ENCODE measurements around the gene ZNF25.
"Not testable (repeated sequence)": the region's sequence is repeated elsewhere in the genome, so short reads cannot be mapped to it uniquely, and the experiment has no call there.

The ZNF25 gene

DNA sequence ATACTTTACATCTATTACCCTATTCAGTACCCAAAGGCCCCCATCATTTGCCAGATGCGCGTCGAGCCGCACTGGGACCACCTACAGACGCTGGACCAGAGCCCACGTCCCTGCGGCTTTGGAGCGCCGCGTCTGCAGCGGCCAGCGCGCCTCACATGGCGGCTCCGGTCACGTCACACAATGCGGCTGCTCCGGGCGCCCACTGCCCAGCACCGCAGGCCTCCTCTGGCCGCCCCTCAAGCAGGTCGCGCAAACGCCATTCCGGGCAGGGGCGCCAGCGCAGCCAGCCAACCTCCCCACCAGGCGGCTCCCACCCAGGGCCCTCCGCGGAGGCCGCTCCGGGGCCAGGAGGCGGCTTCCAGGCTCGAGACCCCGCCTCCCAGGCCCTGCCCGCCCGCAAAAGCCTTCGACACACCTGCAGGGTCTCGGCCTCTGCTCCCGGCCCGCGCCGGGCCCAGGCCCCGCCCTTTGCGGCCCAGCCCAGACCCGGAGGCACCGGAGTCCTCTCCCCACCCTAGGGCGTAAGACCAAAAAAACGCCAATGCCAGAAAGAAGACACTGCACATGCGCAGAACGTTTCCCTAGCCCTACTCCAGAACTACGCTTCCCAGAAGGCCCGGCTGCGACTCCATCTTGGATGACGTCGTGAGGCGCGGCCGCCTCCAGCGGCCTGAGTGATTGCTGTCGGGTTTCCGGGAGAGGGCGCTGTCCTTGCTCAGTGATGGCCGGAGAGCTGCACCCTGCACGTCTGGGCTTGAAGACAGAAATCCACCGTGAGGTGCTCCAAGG is at the start of gene ZNF25:
TSS of gene ZNF25 (minus strand) at position 557 of the 789 bp plus-strand sequence. CDS start 4,925 bp downstream, outside the sequence.
- peak; percentile 98 for DNase-seq (ENCODE audit: low spot score)

DNA sequence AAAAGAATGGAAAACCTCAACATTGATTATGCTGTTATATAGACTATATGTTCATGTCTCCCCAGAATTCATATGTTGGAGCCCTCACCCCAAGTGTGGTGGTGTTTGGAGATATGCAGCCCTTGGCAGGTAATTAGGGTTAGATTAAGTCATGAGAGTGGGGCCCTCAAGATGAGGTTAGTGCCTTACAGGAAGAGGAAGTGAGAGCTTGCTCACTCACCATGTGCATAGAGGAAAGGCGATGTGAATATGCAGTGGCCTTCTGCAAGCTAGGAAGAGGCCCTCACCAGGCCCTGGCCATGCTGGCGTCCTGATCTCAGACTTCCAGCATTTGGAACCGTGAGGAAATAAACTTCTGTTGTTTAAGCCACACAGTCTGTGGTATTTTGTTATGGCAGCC is 48.8 kb upstream of the ZNF25 start:
- no peak for DNase-seq (ENCODE audit: low spot score)

DNA sequence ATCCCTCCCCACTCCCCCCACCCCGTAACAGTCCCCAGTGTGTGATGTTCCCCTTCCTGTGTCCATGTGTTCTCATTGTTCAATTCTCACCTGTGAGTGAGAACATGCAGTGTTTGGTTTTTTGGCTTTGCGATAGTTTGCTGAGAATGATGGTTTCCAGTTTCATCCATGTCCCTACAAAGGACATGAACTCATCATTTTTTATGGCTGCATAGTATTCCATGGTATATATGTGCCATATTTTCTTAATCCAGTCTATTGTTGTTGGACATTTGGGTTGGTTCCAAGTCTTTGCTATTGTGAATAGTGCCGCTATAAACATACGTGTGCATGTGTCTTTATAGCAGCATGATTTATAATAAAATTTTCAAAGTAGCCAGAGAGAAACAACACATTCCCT is 42.7 kb upstream of the ZNF25 start:
- not testable (repeated sequence) for DNase-seq (ENCODE audit: low spot score)

DNA sequence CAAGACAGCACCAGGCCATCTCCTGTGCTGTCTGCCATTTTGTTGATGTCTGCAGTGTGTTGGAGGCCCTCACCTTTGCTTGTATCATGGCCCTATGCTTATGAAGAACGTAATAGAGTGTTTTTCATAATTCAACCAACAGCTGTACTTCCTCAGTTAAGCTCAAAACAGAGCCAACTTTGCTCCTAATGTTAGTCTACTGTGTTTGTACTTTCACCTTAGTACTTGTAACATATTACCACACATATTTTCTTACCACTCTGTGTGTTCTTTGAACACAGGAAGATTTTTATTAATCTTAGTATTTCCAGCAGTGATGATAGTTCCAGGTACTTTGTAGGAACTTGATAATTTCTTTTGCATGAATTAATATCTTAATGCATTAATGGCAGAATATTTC is 39.9 kb upstream of the ZNF25 start:
- DNase-seq (ENCODE audit: low spot score), result no peak

DNA sequence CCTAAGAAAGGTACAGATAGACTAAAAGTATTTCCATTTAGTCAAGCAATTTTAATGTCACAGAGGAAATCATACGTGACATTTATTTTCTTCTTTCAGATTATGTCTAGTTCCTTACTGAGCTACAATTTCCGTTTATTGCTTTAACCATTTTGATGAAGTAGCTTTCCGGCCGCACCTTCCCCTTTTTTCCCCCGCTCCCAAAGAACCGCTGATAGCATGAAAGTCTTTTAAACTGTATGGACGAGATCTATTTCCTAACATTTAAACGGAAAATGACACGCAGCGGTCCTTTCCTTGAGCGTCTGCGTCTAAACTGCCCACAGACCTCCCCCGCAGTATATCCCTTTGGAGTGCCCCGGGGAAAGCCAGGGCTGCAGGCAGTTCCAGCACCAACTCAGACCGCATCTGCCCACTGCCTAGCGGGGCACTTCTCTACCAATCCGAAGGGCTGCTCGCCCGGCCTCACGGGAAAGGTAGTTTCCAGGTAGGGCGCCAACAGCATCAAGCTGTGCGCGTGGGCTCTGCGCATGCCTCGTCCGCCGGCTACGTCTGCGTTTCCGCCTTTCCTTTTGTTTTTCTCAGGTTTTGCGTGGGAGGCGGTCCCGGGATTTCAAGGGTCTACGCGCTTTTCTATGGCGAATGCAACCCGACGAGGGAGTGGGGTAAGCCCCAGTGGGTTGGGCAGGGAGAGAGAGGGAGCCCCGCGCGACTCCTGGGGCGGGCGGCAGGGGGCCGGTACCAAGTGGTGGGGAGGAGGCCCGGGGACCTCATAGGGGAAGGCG is 33.9 kb upstream of the ZNF25 start, which contains the start of gene ZNF33A:
TSS of gene ZNF33A (plus strand) at position 557 of the 785 bp plus-strand sequence. CDS start 1,667 bp downstream, outside the sequence.
- peak; percentile 88 for DNase-seq (ENCODE audit: low spot score)

DNA sequence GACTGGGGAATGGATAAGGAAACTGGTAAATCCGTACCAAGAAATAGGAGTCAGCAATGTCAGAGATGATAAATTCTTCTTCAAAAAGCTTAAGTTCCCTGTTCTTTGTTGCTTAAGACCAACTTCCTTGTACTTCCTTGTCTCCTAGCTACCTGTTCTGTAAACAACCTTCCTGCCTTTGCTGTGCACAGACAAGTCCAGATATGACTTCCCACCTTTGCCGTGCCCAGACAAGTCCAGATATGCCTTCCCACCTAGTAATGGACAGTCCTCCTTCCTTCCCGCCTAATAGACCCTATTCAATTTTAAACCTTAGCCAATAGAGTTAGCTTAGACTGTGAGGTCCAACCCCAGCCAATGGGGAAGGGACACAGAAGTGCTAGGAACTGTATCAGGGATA is 31.5 kb upstream of the ZNF25 start:
- no peak for DNase-seq (ENCODE audit: low spot score)

DNA sequence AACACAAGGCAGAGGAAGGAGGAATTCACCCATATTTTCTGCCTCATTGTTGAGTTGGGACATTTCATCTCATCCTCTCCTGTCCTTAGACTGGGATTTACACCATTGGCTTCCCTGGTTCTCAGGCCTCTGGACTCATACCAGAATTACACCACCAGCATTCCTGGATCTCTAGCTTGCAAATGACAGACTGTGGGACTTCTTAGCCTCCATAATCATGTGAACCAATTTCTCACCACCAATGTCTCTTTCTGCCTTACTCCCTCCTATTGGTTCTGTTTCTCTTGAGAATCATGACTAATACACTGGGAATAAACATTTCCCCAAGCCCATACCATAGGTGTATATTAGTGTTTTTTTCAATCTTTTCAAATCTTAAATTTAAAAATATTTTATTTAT is 31.1 kb upstream of the ZNF25 start:
- DNase-seq (ENCODE audit: low spot score), result no peak

DNA sequence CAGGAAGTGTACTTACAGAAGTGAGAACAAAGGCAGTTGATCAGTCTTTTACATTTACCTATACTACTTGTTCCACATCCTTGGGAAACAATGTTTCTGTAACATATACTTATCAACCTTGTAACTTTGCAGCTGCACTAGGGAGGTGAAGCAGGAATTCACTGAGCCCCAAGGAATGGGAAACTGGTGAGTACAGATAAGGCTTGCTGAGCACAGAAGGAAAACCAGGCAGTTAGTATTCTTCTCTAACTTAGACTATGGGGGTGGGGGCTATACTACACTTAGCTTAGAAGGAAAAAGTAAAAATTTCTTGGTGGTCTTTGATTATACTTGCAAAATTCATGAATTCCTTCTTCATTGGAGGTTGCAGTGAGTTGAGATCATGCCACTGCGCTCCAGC is 27.1 kb upstream of the ZNF25 start:
- no peak for DNase-seq (ENCODE audit: low spot score)

DNA sequence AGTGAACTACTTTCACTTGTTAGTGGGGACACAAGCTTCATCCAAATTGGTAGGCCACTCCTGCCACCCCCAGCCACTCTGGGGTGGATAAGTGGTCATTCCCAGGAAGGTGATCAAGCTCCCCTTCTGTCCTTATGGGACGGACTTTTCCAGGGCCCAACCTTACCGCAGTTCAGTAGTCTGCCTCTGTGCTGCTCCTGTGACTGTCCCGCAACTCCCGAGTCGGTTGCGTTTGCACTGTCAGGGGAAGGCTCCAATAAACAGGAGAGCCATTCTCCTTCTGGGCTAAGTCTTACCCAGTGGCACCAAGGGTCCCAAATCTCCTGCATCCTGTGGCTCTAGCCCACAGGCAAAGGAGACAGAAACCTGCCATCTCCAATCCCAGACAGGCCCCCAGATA is 26.6 kb upstream of the ZNF25 start:
- no peak for DNase-seq (ENCODE audit: low spot score)

DNA sequence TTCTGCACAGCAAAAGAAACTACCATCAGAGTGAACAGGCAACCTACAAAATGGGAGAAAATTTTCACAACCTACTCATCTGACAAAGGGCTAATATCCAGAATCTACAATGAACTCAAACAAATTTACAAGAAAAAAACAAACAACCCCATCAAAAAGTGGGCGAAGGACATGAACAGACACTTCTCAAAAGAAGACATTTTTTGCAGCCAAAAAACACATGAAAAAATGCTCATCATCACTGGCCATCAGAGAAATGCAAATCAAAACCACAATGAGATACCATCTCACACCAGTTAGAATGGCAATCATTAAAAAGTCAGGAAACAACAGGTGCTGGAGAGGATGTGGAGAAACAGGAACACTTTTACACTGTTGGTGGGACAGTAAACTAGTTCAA is 24.0 kb upstream of the ZNF25 start:
- DNase-seq (ENCODE audit: low spot score), result not testable (repeated sequence)

DNA sequence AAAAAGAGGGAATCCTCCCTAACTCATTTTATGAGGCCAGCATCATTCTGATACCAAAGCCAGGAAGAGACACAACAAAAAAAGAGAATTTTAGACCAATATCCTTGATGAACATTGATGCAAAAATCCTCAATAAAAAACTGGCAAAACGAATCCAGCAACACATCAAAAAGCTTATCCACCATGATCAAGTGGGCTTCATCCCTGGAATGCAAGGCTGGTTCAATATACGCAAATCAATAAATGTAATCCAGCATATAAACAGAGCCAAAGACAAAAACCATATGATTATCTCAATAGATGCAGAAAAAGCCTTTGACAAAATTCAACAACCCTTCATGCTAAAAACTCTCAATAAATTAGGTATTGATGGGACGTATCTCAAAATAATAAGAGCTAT is 22.5 kb upstream of the ZNF25 start:
- DNase-seq (ENCODE audit: low spot score), result not testable (repeated sequence)

DNA sequence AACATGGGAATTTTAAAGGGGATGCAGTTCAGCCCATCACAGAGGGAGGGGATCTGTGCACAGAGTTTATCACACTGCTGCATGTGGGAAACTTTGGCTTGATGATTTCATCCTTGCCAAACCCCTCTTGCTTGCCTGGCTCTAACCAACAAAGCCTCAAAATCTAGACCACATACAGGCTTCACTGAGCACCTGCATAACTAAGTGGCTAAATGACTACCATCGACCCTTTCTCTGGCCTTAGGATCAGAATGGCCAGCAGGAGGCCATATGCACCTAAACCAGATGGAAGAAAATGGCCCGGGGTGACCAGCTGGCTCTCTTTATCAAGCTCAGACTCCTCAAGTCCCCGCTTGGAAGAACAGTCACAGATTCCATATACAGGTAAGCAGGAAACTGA is 15.6 kb upstream of the ZNF25 start:
- DNase-seq (ENCODE audit: low spot score), result no peak

DNA sequence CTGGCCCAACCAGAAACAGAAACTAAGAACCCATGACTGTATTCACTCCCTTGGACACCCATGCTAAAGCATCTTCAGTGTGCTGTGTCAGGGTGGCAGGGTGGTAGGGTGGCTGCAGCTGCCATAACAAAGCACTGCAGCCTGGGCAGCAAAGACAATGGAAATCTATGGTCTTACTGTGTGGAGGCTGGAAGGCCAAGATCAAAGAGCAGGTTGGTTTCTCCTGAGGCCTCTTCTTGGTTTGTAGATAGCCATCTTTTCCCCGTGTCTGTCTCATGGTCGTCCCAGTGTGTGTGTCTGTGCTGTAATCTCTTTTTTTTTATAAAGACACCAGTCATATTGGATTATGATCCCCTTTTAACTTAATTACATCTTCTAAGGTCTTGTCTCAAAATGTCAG is 15.2 kb upstream of the ZNF25 start:
- DNase-seq (ENCODE audit: low spot score), result no peak

DNA sequence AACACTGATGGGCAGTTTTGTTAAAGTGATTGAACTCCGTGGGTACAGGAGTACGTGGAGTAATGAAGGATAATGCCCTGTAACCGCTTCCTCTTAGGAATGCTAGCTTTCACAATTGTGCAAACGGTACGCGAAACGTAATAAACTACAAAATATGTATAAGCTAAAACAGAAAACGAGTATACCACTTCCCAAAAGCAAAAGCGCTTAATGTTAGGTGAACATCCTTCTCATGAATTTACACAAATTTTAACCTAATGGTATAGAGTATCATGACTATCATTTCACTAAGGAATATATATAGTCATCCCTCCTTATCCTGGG is 395 bp upstream of the ZNF25 start:
- no peak for DNase-seq (ENCODE audit: low spot score)

DNA sequence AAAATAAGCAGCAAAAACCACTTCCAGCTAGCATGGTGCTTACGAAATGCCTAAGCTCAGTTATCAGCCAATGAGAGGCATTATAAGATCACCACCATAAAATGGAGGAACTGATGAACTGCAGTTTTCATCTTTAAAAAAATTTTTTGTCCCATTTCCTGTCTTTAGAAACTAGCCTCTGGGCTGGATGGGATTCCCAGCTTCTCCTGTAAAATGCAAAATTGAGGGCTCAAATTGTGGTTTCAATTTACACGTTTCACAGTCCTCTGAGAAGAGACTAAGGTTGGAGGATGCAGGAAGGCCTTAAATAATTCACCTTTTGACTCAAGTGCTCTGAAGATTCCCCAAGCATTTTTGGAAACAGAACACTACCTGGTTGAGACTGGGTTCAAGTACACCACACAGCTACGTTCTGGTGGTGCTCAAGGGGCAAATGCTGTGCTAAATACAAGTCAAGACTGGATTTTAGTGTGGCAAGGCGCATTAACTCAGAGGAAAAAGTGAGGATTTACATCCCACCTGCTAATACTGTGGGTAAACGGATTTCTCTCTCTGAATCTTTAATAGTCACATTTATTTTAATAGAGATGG is 951 bp downstream of the ZNF25 start:
- peak; percentile 41 for DNase-seq (ENCODE audit: low spot score)

DNA sequence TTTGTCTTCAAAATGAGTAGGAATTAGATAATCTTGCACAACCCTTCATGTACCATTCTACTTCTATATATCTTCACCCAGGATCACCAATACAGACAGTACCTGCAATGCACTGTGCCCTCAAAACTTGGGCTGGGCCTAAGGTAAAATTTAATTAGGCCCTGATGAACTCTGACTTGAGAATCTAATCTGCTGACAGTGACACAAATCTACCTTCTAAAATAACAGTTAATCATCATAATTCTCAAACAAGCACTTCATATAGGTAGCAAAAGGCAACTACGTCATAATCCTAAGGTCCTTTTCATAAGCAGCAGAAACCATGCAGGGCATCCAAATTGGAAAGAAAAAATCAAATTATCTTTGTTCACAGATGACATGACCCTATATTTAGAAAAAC is 4.1 kb downstream of the ZNF25 start:
- DNase-seq (ENCODE audit: low spot score), result no peak

DNA sequence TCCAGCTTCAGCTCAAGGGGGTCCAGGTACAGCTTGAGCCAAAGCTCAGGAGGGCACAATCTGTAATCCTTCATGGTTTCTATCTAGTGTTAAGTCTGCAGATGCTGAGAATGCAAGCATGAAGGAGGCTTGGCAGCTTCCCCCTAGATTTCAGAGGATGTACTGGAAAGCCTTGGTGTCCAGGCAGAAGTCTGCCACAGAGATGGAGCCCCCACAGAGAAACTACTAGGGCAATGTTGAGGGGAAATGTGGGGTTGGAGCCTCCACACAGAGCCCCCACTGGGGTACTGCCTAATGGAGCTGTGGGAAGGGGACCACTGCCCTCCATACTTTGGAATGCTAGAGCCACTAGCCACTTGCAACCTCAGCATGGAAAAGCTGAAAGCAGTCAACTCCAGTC is 11.4 kb downstream of the ZNF25 start:
- DNase-seq (ENCODE audit: low spot score), result no peak

DNA sequence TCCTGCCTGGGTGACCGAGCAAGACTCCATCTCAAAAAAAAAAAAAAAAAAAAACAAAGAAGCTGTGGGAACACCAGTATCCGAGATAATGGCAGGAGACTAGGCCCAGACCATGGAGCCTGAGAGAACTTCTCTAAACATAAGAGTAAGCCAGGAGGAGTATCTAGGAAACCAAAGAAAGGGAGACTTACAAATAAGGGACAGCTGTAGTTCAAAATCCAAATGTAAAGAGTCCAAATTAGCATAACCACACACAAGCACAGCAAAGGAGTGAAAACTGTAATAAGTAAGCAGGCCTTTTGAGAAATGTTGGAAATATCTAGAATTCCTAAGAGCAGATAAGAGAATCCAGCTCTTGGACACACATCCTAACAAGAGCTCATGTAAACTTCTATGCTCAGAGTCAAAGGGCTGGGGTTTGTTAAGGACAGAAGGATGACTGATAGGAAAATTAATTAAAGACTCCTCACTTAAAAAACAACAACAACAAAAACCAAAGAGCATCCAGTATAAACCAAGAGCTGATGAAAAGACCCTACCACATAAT is 15.8 kb downstream of the ZNF25 start:
- no peak for DNase-seq (ENCODE audit: low spot score)

DNA sequence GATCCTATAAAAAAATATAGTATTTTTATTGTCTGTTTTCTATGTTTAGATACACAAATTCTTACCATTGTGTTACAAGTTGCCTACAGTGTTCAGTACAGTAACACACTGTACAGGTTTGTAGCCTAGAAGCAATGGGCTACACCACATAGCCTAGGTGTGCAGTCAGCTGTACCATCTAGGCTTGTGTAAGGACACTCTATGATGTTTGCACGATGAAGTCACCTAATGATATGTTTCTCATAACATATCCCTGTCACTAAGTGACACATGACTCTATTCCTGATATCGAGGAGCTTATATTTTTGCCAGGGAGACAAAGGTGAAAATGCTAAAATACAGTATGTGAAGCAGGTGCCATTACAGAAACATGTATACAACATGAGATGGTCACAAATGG is 18.6 kb downstream of the ZNF25 start:
- no peak for DNase-seq (ENCODE audit: low spot score)

DNA sequence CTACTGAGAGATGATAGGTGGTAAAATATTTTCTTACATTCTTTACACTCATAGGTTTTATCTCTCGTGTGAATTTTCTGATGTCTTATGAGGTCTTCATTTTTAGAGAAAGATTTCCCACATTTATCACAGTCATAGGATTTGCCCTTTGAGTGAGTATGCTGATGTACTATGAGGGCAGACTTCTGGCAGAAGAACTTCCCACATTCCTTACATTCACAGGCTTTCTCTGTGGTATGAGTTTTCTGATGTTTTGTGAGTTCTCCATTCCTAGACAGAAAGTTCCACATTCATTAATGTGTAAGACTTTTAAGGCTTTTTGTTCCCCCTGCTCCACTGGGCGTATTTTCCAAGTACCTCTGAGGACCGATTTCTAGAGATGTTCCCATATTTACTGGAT is 23.5 kb downstream of the ZNF25 start:
- DNase-seq (ENCODE audit: low spot score), result no peak

DNA sequence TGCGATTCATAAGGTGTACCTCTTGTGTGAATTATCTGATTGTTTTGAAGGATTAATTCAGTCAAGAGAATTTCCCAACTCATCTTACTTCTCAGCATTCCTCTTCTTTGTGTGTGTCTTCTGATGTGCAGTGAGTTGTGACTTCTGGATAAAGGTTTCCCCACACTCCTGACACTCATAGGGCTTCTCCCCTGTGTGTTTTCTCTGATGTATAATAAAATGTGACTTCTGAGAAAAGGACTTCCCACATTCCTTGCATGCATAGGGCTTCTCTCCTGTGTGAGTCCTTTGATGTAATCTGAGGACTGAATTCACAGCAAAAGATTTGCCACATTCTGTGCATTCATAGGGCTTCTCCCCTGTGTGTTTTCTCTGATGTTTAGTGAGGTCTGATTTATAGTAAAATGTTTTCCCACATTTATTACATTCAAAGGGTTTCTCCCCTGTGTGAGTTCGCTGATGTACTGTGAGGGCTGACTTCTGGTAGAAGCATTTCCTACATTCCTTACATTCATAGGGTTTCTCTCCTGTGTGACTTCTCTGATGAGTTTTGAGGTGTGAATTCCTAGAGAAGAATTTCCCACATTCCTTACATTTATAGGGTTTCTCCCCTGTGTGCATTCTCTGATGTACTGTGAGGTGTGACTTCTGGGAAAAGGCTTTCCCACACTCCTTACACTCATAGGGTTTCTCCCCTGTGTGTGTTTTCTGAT is 24.2 kb downstream of the ZNF25 start:
- no peak for DNase-seq (ENCODE audit: low spot score)

DNA sequence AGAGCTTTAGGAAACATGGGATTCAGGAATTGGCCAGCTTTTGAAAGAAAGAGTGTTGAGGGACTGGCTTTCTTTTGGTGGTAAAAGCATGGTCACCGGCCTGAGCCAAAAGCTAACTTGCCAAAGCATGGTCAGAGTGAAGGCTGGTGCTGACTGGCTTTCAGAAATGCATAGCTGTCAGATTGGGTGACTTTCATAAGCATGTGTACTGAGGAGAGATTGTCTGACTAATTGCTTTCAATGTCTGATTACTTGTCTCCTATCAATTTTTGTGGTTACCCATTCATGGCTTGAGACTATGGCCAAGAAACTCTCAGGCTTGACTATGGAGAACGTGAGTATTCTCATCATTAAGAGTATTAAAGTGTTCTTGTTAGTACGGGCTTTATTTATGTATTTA is 28.2 kb downstream of the ZNF25 start:
- no peak for DNase-seq (ENCODE audit: low spot score)
